SHP77 treated with DMSO at 0.1 percent for 48 hours (cell line): ENCODE measurements around the gene PIP5KL1.

Source experiments
- DNase-seq: peaks from one replicate; lab custom pipeline; 2025; lab: John Stamatoyannopoulos, UW

PIP5KL1 gene

GRCh38 chr9:127949827-127950512 lies 19.4 kb upstream of the PIP5KL1 start:
- no peak for DNase-seq

- DNase-seq, result no peak
Observed at GRCh38 chr9:127947841-127948710, 17.5 kb upstream of the PIP5KL1 start.

GRCh38 chr9:127946728-127947127 lies 16.2 kb upstream of the PIP5KL1 start:
- DNase-seq, result no peak

GRCh38 chr9:127945942-127946341 lies 15.4 kb upstream of the PIP5KL1 start:
- no peak for DNase-seq

- DNase-seq, result no peak
Observed at GRCh38 chr9:127945338-127945737, 14.8 kb upstream of the PIP5KL1 start.

- no peak for DNase-seq
Observed at GRCh38 chr9:127944586-127945218, 14.1 kb upstream of the PIP5KL1 start.

- DNase-seq, result peak; percentile 66
Observed at GRCh38 chr9:127943731-127944144, 13.2 kb upstream of the PIP5KL1 start.

- no peak for DNase-seq
Observed at GRCh38 chr9:127943011-127943662, 12.6 kb upstream of the PIP5KL1 start.

GRCh38 chr9:127942216-127943010 lies 11.8 kb upstream of the PIP5KL1 start:
- peak; percentile 31 for DNase-seq

- DNase-seq, result no peak
Observed at GRCh38 chr9:127941961-127942215, 11.3 kb upstream of the PIP5KL1 start.

- DNase-seq, result no peak
Observed at GRCh38 chr9:127941062-127941960, 10.7 kb upstream of the PIP5KL1 start.

GRCh38 chr9:127940593-127940992 lies 10.0 kb upstream of the PIP5KL1 start:
- no peak for DNase-seq

GRCh38 chr9:127938298-127938690 lies 7.7 kb upstream of the PIP5KL1 start:
- no peak for DNase-seq

GRCh38 chr9:127937388-127938297 lies 7.1 kb upstream of the PIP5KL1 start, which contains the start of gene DPM2:
DPM2 (minus strand) TSS chr9:127937854; CDS start chr9:127937820, 34 bp downstream.
- peak; percentile 67 for DNase-seq

- no peak for DNase-seq
Observed at GRCh38 chr9:127937056-127937387, 6.4 kb upstream of the PIP5KL1 start.

- no peak for DNase-seq
Observed at GRCh38 chr9:127936347-127936852, 5.8 kb upstream of the PIP5KL1 start.

GRCh38 chr9:127935765-127936221 lies 5.2 kb upstream of the PIP5KL1 start:
- DNase-seq, result no peak

GRCh38 chr9:127934986-127935385 lies 4.4 kb upstream of the PIP5KL1 start:
- no peak for DNase-seq

GRCh38 chr9:127934248-127934647 lies 3.7 kb upstream of the PIP5KL1 start:
- DNase-seq, result no peak
